Cardiac septum (tissue), 1 donor: ENCODE results near the gene APBB2. TPM values are rescaled to one million over a fixed set of nuclear protein-coding genes. Genes with fewer than 3 reads are reported as not detected.
"Not testable (repeated sequence)": the region's sequence is repeated elsewhere in the genome, so short reads cannot be mapped to it uniquely, and the experiment has no call there.

Experiments used
- DNase-seq: peaks from one replicate; pipeline ENCODE4 v3.0.0-alpha.2; 2020; ENCODE audit warnings: low spot score
- intact Hi-C: fragments of 100-400 bp; cut with DNase I; formaldehyde crosslinking; loops from one replicate; pipeline ENCODE4 v1.14.0; 2022
- total RNA-seq: library from RNA; stranded (reverse); fragmentation: NEBNext Ultra II Directional; extraction: Animal tissue kit (Norgen Biotek cat#: 25700); gene quantifications from one replicate; pipeline ENCODE4 v1.2.1, GENCODE V29; 2021
- donor health status: DM: no; HTN: no; CAD: no.

Gene APBB2
- total RNA-seq, 1 donor from 2014 or later = 35.2 TPM

DNA sequence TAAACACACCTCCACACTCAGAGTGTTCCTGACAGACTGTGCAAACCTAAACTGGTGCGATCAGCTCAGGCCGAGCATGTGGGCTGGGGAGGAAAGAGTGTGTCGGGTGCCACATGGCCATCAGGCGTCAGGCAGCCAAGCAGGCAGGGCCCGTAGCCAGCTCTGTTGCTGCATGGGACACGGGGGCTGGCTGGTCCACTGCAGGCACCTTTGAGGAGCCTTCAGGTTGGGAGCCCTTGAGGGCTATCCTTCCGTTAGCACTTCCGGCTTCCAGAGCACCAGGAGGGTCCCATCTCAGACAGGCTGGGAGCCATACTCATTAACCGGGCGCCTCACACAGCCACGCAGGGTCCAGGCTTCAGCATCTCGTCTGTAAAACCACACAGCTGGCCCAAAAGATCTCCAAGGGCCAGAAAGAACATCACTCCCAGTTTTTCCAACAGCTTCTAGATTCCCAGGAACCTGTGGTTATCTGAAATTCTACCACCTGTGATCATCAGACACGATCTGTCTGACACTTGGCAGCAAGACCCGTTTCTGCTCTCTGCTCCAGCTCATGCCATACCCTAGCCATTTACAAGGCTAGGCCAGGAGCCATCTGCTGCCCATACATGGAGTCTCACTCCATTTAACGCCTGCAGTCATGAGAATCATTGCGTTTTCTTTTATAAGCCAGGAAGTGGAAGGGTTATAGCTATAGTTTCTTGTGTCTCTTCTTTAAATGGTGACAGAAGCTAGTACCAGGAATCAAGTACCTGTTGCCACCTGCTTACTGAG is 377.1 kb downstream of the APBB2 start:
- DNase-seq = peak; percentile 78
- intact Hi-C loops = no loop called here

DNA sequence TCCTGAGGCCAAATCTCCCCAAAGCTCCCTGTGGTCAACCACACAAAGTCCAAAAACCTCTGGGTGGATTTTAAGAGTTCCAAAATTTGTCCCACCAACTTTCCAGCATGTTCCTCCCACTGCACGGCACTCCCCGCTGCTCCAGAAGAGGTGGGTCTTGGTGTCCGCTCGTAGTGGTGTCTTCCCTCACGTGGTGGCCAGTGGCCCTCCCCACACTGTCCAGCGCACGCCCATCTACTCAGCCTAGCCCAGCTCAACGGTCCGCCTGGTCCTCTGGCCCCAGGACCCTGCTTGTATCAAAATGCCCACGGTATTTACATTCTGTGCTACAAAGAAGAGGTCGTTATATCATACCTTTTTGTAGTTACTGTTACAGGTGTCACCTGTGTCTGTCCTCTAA is 381.1 kb downstream of the APBB2 start:
- intact Hi-C loops = no loop called here
- peak; percentile 47 for DNase-seq

DNA sequence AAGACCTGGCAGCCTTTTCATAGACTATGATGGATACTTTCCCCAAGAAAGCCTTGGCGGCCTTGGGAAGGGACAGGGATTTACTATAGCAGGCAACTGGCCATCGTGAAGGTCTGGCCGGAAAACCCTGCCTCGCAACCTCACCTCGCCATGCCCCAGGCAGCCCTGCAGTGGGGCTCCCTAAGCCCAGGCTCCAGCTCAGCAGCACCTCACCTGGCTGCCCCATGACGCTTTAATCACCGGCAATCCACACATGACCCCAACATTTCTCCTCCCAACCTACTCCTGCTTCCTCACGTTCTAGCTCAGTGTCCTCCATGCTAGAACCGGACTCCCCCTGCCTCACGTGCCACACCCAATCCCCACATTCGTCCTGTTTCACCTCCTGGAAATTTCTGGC is 382.2 kb downstream of the APBB2 start:
- peak; percentile 64 for DNase-seq
- intact Hi-C loops = no loop called here

- intact Hi-C loops = no loop called here
Measured at GRCh38 chr4:40831146-40831907, 383.0 kb downstream of the APBB2 start.

GRCh38 chr4:40829586-40829985 is 384.8 kb downstream of the APBB2 start:
- DNase-seq = peak; percentile 72
- intact Hi-C loops = no loop called here

More at GRCh38 chr4:40831146-40831907, 383.0 kb downstream of the APBB2 start:
- peak; percentile 19 for DNase-seq

GRCh38 chr4:40828661-40829060 is 385.7 kb downstream of the APBB2 start:
- intact Hi-C loops = no loop called here
- DNase-seq = peak; percentile 38

- intact Hi-C loops = no loop called here
- no peak for DNase-seq
Measured at GRCh38 chr4:40827758-40828157, 386.6 kb downstream of the APBB2 start.

- peak; percentile 4 for DNase-seq
- intact Hi-C loops = no loop called here
Measured at GRCh38 chr4:40826821-40827220, 387.5 kb downstream of the APBB2 start.

- intact Hi-C loops = no loop called here
- DNase-seq = no peak
Measured at GRCh38 chr4:40825014-40825838, 389.1 kb downstream of the APBB2 start.

DNA sequence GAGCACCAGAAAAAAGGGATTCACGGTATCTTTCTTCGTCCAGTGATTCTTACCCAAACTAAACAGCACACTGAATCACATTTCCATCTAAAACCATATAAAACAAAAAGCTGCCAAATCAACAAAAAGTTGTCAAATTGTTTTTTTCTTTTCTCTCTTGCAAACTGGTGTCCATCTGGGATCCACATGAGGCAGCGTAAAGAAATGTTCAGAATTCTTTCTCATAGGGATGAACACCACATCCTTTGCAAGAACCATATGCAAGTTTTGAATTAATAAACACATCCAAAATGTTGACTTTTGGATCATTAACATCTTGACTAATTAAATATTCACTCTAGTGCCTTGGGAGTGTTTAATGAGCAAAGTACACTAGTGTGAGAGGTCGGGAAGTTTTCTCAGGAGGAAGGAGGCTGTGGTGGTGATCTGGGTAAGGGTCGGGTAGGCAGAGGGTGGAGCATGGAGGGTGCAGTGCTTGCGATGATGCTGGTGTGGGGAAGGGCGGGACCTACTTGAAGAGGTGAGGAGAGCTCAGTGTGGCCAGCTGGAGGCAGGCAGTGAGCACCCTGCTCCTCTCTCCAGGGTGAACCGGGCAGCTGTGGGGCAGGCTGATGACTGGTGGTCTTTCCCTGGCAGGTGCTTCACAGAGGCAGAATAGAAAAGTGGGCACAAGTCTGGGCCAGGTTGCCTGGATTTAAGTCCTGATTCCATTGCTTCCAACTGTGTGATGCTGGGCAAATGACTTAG is 391.7 kb downstream of the APBB2 start:
- intact Hi-C loops = no loop called here
- no peak for DNase-seq

DNA sequence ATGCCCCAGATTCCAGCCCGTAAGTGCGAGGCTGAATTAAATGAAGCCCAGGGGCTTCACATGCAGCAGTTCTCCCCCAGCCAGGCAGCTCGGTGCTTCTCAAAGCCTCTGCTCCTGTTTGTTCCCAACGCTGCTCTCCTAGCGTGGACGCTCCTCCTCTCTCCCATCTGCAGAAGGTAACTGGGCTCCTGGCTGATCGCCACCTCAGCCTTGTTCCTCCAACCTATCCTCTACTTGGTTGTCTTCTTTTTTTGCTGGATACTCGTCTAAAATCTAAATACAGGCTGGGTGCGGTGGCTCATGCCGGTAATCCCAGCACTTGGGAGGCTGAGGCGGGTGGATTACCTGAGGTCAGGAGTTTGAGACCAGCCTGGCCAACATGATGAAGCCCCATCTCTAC is 394.2 kb downstream of the APBB2 start:
- DNase-seq = no peak
- intact Hi-C loops = no loop called here

DNA sequence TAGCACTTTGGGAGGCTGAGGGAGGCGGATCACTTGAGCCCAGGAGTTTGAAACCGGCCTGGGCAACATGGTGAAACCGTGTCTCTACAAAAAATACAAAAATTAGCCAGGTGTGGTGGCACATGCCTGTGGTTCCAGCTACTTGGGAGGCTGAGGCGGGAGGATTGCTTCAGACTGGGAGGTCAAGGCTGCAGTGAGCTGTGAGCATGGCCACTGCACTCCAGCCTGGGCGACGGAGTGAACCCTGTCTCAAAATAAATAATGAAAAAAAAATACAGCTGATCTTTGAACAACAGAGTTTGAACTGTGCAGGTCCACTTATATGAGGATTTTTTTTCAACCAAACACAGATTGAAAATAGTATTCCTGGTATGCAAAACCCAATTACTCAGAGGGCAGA is 397.2 kb downstream of the APBB2 start:
- intact Hi-C loops, DNase-seq: not testable (repeated sequence)

- DNase-seq = no peak
- intact Hi-C loops = no loop called here
Measured at GRCh38 chr4:40812856-40813255, 401.5 kb downstream of the APBB2 start.

DNA sequence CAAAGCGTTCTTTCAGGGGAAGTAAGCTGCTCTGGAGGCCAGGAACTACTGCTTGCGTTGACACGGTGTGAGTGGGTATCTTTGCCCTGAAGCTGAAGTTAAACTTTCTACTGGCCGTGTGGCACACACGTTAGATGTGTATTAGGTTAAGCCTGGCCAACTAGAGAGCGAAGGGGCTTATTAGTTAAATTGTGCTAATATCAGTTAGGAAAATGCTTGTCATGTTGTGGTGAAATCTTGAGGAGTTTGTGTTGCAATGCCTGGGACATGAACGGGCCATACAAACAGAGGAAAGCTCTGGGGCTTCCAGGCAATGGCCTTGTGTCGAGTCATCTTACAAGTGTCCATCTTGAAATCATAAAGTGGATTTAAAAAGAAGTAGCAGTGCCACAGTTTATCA is 402.0 kb downstream of the APBB2 start:
- no peak for DNase-seq
- intact Hi-C loops = no loop called here

DNA sequence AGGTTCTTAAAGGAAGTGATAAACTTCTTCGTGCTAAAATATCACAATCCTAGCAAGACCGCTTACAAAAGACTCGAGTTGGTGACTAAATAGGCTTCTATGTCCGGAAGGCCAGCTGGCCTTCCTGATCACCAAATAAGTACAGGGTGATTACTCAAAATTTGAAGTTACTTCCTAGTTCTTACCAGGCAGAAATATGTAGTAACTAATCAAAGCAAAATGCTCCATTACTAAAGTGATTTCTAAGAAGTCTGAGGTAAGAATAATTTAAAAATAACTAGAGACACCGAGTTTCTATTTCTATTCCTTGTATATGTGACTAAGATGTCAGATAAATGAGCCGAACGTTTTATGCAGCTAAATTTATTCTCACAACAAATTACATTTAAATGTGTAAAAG is 402.4 kb downstream of the APBB2 start:
- intact Hi-C loops = no loop called here

DNA sequence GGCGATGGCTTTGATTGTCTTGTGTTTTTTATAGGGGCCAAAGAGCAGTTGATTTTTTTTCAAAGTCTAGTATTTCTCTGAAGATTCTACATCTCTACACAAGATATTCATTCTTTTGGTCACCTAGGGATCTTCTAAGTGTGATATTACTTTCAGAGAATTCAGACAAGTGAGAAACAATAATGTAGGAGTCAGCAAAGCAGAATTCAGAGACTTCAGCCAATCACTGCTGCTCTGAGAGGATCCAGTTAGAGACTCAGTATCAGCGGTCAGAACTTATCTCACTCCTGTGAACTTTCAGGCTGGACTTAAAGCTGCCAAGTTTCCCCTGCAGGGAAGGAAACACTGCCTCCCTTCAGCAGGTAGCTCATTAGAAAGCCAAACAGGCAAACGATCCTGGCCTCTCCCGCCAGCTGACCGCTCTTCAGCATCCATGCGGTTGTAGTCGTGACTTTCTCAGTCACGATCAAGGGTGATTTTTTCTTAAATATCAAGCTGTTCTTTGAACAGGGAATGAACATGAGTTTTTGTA is 405.4 kb downstream of the APBB2 start:
- intact Hi-C loops = no loop called here
- DNase-seq = no peak

More for the DNA sequence above, 402.4 kb downstream of the APBB2 start:
- DNase-seq = no peak

DNA sequence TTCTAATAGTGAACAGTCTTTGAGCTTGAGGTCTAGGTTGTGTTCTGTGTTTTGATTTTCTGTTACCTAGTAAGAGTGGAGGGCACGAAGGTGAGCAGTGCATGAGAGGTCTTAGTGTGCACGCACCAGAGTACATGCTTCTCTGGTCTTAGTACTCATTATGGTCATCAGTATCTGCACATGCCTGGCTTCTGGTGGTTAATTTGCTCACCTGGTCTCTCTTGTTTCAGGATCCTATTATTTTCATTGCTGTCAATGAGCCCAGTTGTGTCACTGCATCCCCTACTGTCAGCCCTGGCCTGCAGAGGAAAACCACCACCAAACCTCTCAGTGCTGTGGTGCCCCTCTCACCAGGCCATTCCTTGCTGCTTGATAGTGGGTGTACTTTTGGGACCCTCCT is 409.7 kb downstream of the APBB2 start:
- intact Hi-C loops = no loop called here
- DNase-seq = no peak

DNA sequence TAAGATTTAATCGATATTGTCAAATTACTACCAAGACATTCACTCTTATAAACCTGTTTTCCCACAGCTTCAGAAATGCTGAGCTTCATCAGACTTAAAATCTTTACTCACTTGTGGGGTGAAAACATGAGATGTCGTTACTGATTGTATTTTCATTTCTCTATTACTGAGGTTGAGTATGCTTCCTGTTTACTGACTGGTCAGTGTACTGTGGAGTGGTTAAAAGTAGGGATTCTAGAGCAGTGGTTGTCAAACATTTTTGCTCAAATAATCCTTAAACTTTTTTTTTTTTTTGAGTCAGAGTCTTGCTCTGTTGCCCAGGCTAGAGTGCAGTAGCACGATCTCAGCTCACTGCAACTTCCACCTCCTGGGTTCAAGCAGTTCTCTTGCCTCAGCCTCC is 414.3 kb downstream of the APBB2 start:
- intact Hi-C loops = no loop called here
- DNase-seq = no peak

- no peak for DNase-seq
- intact Hi-C loops = no loop called here
Measured at GRCh38 chr4:40789771-40790170, 424.6 kb downstream of the APBB2 start.
